ENCODE measurements around the gene TRAPPC3.

GRCh38 chr1:36123356-36123755, 25.9 kb downstream of the TRAPPC3 start:
- TF ChIP-seq POLR2A (IDR thresholded peaks at IDR 0.05) (no peak), CTCF (IDR thresholded peaks at IDR 0.05) (no peak)
